ENCODE results near the gene FRG2C. TPM values are rescaled to one million over a fixed set of nuclear protein-coding genes. Genes with fewer than 3 reads are reported as not detected.
"Not testable (repeated sequence)": the region's sequence is repeated elsewhere in the genome, so short reads cannot be mapped to it uniquely, and the experiment has no call there.

The FRG2C gene
- total RNA-seq, 3 donors from 2014 or later (not counting 1 experiment from before 2014, with no cell fraction given): not detected

DNA sequence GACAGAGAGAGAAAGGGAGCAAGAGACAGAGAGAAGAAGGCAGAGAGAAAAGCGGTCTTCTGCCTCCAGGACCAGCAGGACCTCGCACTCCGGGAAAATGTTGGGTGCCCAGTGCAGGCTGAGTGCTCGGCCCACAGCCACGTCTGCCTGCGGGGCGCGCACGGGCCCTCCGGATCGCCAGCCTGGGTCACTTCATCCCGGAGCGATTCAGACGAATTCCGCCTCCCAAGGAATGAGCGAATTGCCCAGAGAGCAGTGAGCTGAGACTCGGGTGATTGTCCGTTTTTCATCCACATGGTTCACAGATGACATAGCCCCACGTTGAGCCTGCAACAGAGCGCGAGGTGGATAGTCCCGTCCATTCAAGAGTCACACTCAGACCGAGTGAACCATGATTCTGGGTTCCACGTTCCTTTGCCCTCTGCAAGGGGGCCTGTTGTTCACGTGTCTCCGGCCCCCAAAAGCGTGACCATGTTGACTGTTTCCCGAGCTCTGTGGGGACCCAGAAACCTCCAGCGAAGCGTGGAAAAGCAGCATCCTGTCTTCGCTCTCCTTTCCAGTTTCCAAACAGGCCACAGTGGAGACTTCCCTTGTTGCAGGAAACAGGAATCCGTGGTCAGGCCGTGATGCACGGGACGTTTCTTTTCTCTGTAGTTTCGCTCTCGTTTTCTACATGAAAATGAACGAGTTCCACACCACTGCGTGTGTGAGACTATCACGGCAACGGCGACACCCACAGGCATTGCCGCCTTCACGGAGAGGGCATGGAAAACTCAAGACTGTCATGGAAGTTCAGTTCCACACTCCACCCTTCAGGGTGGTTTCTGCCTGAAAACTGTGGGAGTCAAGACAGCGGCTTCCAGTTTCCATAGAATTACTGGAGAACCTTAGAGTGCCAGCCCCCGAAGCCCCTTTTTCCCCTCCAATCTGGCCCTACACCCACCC, 3.9 kb downstream of the FRG2C start:
- H3K27me3 ChIP-seq (ENCODE audit: control insufficient read depth, insufficient read depth, low read length): peaks cover 15% of the 10 kb centered on the region

DNA sequence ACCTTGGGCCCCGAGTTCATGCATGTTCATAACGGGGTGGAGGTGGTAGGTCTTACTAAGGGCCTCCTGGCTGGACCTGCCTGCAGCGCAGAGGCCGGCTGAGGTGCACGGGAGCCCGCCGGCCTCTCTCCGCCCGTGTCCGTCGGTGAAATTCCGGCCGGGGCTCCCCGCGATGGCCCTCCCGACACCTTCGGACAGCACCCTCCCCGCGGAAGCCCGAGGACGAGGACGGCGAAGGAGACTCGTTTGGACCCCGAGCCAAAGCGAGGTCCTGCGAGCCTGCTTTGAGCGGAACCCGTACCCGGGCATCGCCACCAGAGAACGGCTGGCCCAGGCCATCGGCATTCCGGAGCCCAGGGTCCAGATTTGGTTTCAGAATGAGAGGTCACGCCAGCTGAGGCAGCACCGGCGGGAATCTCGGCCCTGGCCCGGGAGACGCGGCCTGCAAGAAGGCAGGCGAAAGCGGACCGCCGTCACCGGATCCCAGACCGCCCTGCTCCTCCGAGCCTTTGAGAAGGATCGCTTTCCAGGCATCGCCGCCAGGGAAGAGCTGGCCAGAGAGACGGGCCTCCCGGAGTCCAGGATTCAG, 4.7 kb downstream of the FRG2C start:
- intact Hi-C loops (cut with micrococcal nuclease); H3K4me3 ChIP-seq (ENCODE audit: low read length); H3K27ac Mint-ChIP-seq; H3K4me3 Mint-ChIP-seq; H3K27ac ChIP-seq (ENCODE audit: low read length); H3K36me3 ChIP-seq (ENCODE audit: control insufficient read depth, insufficient read depth, low read length); H3K4me1 Mint-ChIP-seq; H3K4me1 ChIP-seq (ENCODE audit: control insufficient read depth, insufficient read depth, low read length): not testable (repeated sequence)
- Mint-ChIP-seq H3K27me3 (ENCODE audit: low read depth in 2 of 2) (peaks cover 33 to 42% of the 10 kb centered on the region in 2 donors), H3K9me3 (peaks cover 16 to 25% of the 10 kb centered on the region in 2 donors), H3K36me3 (peaks cover 32% of the 10 kb centered on the region)
- H3K27me3 ChIP-seq (ENCODE audit: control insufficient read depth, insufficient read depth, low read length): peaks cover 15% of the 10 kb centered on the region
- ATAC-seq (peak in 2 of 3 donors; percentile 39 to 80), DNase-seq (peak in 1 of 2 donors; percentile 48)
- WGBS (ENCODE audit: insufficient coverage): 54% methylated on average over 53 of the region's 53 CpGs
- H3K9me3 ChIP-seq (ENCODE audit: control insufficient read depth, insufficient read depth, low read length): peaks cover 15% of the 10 kb centered on the region

More for the DNA sequence above, 3.9 kb downstream of the FRG2C start:
- Mint-ChIP-seq H3K9me3 (peaks cover 14 to 21% of the 10 kb centered on the region in 2 donors), H3K36me3 (peaks cover 25% of the 10 kb centered on the region), H3K27me3 (ENCODE audit: low read depth in 2 of 2) (peaks cover 26 to 34% of the 10 kb centered on the region in 2 donors)
- H3K4me1 ChIP-seq (ENCODE audit: control insufficient read depth, insufficient read depth, low read length); intact Hi-C loops (cut with micrococcal nuclease); H3K36me3 ChIP-seq (ENCODE audit: control insufficient read depth, insufficient read depth, low read length); H3K4me1 Mint-ChIP-seq; H3K4me3 Mint-ChIP-seq; H3K4me3 ChIP-seq (ENCODE audit: low read length); H3K27ac Mint-ChIP-seq; DNase-seq; H3K27ac ChIP-seq (ENCODE audit: low read length); ATAC-seq: not testable (repeated sequence)
- peaks cover 15% of the 10 kb centered on the region for H3K9me3 ChIP-seq (ENCODE audit: control insufficient read depth, insufficient read depth, low read length)
- 34% methylated on average over 46 of the region's 46 CpGs for WGBS (ENCODE audit: insufficient coverage)

DNA sequence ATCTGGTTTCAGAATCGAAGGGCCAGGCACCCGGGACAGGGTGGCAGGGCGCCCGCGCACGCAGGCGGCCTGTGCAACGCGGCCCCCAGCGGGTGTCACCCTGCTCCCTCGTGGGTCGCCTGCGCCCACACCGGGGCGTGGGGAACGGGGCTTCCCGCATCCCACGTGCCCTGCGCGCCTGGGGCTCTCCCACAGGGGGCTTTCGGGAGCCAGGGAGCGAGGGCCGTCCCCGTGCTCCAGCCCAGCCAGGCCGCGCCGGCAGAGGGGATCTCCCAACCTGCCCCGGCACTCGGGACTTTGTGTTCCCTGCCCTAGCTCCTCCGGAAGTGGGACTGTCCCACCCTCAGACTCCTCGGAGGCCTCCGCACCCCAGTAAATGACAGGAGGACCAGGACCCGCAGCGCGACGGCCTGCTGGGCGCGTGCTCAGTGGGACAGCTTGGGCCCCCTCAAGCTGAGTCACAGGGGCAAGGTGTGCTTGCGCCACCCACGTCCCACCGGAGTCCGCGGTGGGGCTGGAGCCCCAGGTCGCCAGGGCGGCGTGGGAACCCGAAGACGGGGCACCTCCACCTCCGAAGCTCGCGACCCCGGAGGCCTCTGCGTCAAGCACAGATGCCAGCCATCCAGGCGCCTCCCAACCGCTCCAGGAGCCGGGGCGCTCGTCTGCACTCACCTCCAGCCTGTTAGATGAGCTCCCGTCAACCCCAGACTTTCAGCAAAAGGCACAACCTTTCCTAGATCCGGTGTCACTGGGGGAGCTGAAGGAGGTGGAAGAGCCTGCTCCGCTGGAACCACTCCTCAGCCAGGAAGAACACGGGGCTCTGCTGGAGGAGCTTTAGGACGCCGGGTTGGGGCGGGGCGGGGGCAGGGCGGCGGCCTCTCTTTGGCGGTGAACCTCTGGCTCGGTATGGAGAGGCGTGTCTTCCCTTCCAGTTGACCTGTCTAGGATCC, 5.5 kb downstream of the FRG2C start:
- H3K4me3 Mint-ChIP-seq; intact Hi-C loops (cut with micrococcal nuclease): not testable (repeated sequence)

DNA sequence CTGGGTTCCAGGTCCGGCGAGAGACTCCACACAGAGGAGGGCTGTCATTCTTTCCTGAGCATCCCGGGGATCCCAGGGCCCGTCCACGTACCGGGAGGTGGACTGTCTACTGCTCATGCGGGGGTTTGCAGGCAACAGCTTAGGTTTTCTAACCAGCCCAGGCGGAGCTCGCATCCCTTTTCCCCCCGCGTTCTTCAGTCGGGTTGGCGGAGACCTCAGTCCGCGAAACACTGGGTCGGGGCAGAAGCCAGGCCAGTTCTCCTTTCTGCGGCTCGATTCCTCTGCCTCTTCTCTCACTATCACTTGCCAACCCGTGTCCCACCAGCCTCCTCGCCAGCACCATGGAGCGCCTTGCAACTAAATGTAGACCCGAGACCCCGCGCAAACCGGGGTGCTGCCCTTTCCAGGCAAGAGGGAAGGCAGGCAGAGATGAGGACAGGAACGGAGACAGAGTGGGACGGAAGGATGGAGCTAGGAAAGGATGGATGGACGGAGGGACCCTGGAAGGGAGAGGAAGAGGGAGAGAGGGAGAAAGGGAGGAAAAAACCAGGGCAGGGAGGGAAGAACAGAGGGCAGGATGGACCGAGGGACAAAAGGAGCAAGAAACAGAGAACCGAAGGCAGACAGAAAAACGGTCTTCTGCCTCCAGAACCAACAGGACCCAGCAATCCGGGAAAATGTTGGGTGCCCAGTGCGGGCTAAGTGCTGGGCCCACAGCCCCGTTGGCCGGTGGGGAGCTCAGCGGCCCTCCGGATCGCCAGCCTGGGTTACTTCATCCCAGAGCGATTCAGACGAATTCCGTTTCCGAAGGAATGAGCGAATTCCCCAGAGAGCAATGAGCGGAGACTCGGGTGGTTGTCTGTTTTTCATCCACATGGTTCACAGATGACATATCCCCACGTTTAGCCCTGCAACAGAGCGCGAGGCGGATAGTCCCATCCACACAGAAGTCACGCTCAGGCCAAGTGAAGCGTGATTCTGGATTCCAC, 6.5 kb downstream of the FRG2C start:
- H3K27me3 ChIP-seq (ENCODE audit: control insufficient read depth, insufficient read depth, low read length): peaks cover 15% of the 10 kb centered on the region
- intact Hi-C loops (cut with micrococcal nuclease); H3K4me1 Mint-ChIP-seq; ATAC-seq; H3K27ac ChIP-seq (ENCODE audit: low read length); H3K27ac Mint-ChIP-seq; H3K36me3 ChIP-seq (ENCODE audit: control insufficient read depth, insufficient read depth, low read length); H3K4me1 ChIP-seq (ENCODE audit: control insufficient read depth, insufficient read depth, low read length); H3K4me3 Mint-ChIP-seq; H3K4me3 ChIP-seq (ENCODE audit: low read length): not testable (repeated sequence)
- WGBS (ENCODE audit: insufficient coverage): 11% methylated on average over 51 of the region's 51 CpGs
- DNase-seq: peak in 1 of 2 donors; percentile 17
- peaks cover 15% of the 10 kb centered on the region for H3K9me3 ChIP-seq (ENCODE audit: control insufficient read depth, insufficient read depth, low read length)
- Mint-ChIP-seq H3K36me3 (peaks cover 33% of the 10 kb centered on the region), H3K27me3 (ENCODE audit: low read depth in 2 of 2) (peaks cover 26 to 42% of the 10 kb centered on the region in 2 donors), H3K9me3 (peaks cover 16 to 18% of the 10 kb centered on the region in 2 donors)

More for the DNA sequence above, 5.5 kb downstream of the FRG2C start:
- Mint-ChIP-seq H3K36me3 (peaks cover 32% of the 10 kb centered on the region), H3K27me3 (ENCODE audit: low read depth in 2 of 2) (peaks cover 30 to 42% of the 10 kb centered on the region in 2 donors), H3K9me3 (peaks cover 16 to 18% of the 10 kb centered on the region in 2 donors)
- ATAC-seq (peak in 2 of 3 donors; percentile 43 to 63), DNase-seq (peak in 1 of 2 donors; percentile 6)
- not testable (repeated sequence) for H3K27ac Mint-ChIP-seq; H3K4me1 ChIP-seq (ENCODE audit: control insufficient read depth, insufficient read depth, low read length); H3K4me1 Mint-ChIP-seq; H3K4me3 ChIP-seq (ENCODE audit: low read length); H3K27ac ChIP-seq (ENCODE audit: low read length); H3K36me3 ChIP-seq (ENCODE audit: control insufficient read depth, insufficient read depth, low read length)
- WGBS (ENCODE audit: insufficient coverage): 27% methylated on average over 71 of the region's 71 CpGs
- Histone ChIP-seq H3K9me3 (ENCODE audit: control insufficient read depth, insufficient read depth, low read length) (peaks cover 15% of the 10 kb centered on the region), H3K27me3 (ENCODE audit: control insufficient read depth, insufficient read depth, low read length) (peaks cover 15% of the 10 kb centered on the region)

DNA sequence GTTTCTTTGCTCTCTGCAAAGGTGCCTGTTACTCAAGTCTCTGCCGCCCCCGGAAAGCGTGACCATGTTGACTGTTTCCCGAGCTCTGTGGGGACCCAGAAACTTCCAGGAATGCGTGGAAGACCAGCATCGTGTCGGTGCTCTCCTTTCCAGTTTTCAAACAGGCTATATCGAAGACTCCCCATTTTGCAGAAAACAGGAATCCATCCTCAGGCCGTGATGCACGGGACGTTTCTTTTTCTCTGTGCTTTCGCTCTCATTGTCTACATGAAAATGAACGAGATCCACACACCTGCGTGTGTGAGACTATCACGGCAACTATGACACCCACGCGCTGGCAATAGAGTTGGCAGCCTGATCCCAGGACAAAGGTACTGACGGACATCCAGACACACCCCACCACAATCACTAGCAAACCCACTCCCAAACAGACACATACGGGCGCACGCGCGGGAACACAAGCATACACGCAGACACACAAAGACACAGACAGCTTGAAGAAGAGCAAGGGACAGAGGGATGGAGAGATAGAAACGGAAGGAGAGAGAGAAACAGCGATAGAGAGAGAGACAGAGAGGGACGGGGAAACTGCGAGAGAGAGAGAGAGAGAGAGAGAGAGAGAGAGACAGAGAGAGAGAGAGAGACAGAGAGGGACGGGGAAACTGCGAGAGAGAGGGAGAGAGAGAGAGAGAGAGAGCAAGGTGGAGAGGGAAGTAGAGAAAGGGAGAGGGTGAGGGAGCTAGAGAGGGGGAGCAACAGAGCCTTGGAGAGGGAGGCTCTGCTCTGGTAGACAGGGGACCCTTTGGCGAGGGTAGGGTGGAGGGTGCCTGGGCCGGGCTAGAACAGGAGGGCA, 7.4 kb downstream of the FRG2C start:
- peaks cover 15% of the 10 kb centered on the region for H3K27me3 ChIP-seq (ENCODE audit: control insufficient read depth, insufficient read depth, low read length)
- ATAC-seq; H3K4me1 ChIP-seq (ENCODE audit: control insufficient read depth, insufficient read depth, low read length); H3K4me3 Mint-ChIP-seq; intact Hi-C loops (cut with micrococcal nuclease); H3K27ac Mint-ChIP-seq; H3K4me3 ChIP-seq (ENCODE audit: low read length); H3K27ac ChIP-seq (ENCODE audit: low read length); H3K36me3 ChIP-seq (ENCODE audit: control insufficient read depth, insufficient read depth, low read length); H3K4me1 Mint-ChIP-seq; DNase-seq: not testable (repeated sequence)
- 16% methylated on average over 32 of the region's 32 CpGs for WGBS (ENCODE audit: insufficient coverage)
- Mint-ChIP-seq H3K36me3 (peaks cover 39% of the 10 kb centered on the region), H3K9me3 (peaks cover 20 to 22% of the 10 kb centered on the region in 2 donors), H3K27me3 (ENCODE audit: low read depth in 2 of 2) (peaks cover 26 to 42% of the 10 kb centered on the region in 2 donors)
- peaks cover 15% of the 10 kb centered on the region for H3K9me3 ChIP-seq (ENCODE audit: control insufficient read depth, insufficient read depth, low read length)

DNA sequence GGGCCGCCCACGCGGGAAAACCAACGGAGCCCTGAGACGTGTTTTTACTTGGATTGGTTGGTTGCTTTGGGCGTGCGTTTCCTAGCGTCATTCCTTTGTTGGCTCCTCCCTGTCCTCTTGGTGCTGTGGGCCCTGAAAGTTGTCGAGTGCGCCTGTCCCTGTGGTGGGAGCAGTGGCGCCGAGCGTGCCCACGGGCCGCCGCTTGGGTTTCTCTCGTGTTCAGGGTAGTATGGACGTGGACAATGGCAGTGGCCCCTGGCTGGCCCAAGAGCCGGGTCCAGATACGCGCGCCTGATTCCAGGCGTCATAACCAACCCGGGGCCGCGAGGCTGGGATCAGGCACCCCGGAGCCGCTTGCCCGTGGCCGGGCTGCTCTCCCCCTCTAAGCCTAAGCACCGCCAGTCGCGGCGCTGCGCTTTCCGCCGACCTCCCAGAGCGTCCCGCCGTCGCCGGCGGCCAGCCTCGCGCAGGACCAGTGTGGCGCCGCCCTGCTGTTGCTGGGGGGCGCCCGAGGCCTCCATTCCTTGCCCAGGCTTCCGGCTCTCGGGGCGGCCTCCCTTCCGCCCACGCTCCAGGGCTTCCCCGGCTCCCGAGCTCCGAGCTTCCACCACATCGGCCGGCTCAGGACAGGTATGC, 8.1 kb downstream of the FRG2C start:
- H3K4me3 ChIP-seq (ENCODE audit: low read length); H3K36me3 ChIP-seq (ENCODE audit: control insufficient read depth, insufficient read depth, low read length); H3K4me1 ChIP-seq (ENCODE audit: control insufficient read depth, insufficient read depth, low read length); H3K27ac ChIP-seq (ENCODE audit: low read length); H3K4me1 Mint-ChIP-seq; H3K27ac Mint-ChIP-seq; H3K4me3 Mint-ChIP-seq; ATAC-seq; intact Hi-C loops (cut with micrococcal nuclease); DNase-seq: not testable (repeated sequence)
- Mint-ChIP-seq H3K9me3 (peaks cover 20 to 22% of the 10 kb centered on the region in 2 donors), H3K27me3 (ENCODE audit: low read depth in 2 of 2) (peaks cover 26 to 40% of the 10 kb centered on the region in 2 donors), H3K36me3 (peaks cover 39% of the 10 kb centered on the region)
- peaks cover 15% of the 10 kb centered on the region for H3K27me3 ChIP-seq (ENCODE audit: control insufficient read depth, insufficient read depth, low read length)
- H3K9me3 ChIP-seq (ENCODE audit: control insufficient read depth, insufficient read depth, low read length): peaks cover 15% of the 10 kb centered on the region
- WGBS (ENCODE audit: insufficient coverage): 11% methylated on average over 59 of the region's 59 CpGs

All from natural killer cell (primary cell).